Neural cell (in vitro differentiated cells): ENCODE measurements around the gene RPL10A. TPM values are rescaled to one million over a fixed set of nuclear protein-coding genes. Genes with fewer than 3 reads are reported as not detected.

Experiments
- H2AFZ ChIP-seq: fragments of 200-600, 300-800 bp; sonication (generic), shearing (Covaris generic); 2 replicates; pipeline ENCODE4 v1.6.0; 2014; ENCODE audit warnings: low read depth, mild to moderate bottlenecking, antibody characterized with exemption, low read length, moderate library complexity
- H3F3A ChIP-seq: fragments of 200-600 bp; shearing (Covaris generic); 2 replicates; pipeline ENCODE4 v1.6.1; 2016; ENCODE audit warnings: mild to moderate bottlenecking, moderate library complexity, mixed read lengths, antibody characterized with exemption, low read length; ENCODE audit not compliant: insufficient read depth, poor library complexity, severe bottlenecking
- H3K27ac ChIP-seq: fragments of 200-600, 300-800 bp; sonication (generic), shearing (Covaris generic); 2 replicates; pipeline ENCODE4 v1.5.1; 2014; ENCODE audit warnings: mild to moderate bottlenecking, low read length, moderate library complexity
- H3K27me3 ChIP-seq: fragments of 300-800, 200-600 bp; sonication (generic), shearing (Covaris generic); 2 replicates; pipeline ENCODE4 v1.6.0; 2014; ENCODE audit warnings: mild to moderate bottlenecking, low read depth, low read length, moderate library complexity; ENCODE audit not compliant: insufficient read depth
- H3K36me3 ChIP-seq: fragments of 300-800, 200-600 bp; sonication (generic), shearing (Covaris generic); 2 replicates; pipeline ENCODE4 v1.5.1; 2014; ENCODE audit warnings: mild to moderate bottlenecking, antibody characterized with exemption, low read length, moderate library complexity; ENCODE audit not compliant: insufficient read depth
- H3K4me2 ChIP-seq: fragments of 300-800, 200-600 bp; sonication (generic), shearing (Covaris generic); 2 replicates; pipeline ENCODE4 v1.6.0; 2014; ENCODE audit warnings: mild to moderate bottlenecking, low read length
- H3K4me3 ChIP-seq: fragments of 300-800, 200-600 bp; sonication (generic), shearing (Covaris generic); 2 replicates; pipeline ENCODE4 v1.5.1; 2014; ENCODE audit warnings: mild to moderate bottlenecking, low read length, moderate library complexity
- H3K79me2 ChIP-seq: fragments of 200-600 bp; shearing (Covaris generic); replicated peaks from 2 replicates; pipeline ENCODE4 v1.6.0; 2014; ENCODE audit warnings: mild to moderate bottlenecking, low read length, moderate library complexity; ENCODE audit not compliant: insufficient read depth
- H3K9ac ChIP-seq: fragments of 300-800, 200-600 bp; sonication (generic), shearing (Covaris generic); 2 replicates; pipeline ENCODE4 v1.6.1; 2016; ENCODE audit warnings: mild to moderate bottlenecking, low read length, mixed read lengths
- H3K9me2 ChIP-seq: fragments of 200-600 bp; shearing (Covaris generic); 2 replicates; pipeline ENCODE4 v1.6.1; 2016; ENCODE audit warnings: mild to moderate bottlenecking, low read length, mixed read lengths; ENCODE audit not compliant: insufficient read depth
- H3K9me3 ChIP-seq: fragments of 200-600, 300-800 bp; sonication (generic), shearing (Covaris generic); 2 replicates; pipeline ENCODE4 v1.6.1; 2016; ENCODE audit warnings: mild to moderate bottlenecking, mixed run types, low read length, moderate library complexity, mixed read lengths
- H4K20me1 ChIP-seq: fragments of 200-600 bp; shearing (Covaris generic); 2 replicates; pipeline ENCODE4 v1.6.1; 2016; ENCODE audit warnings: mild to moderate bottlenecking, mixed run types; ENCODE audit not compliant: insufficient read depth
- CTCF ChIP-seq: fragments of 450-650 bp; IDR thresholded peaks from 2 replicates; pipeline ENCODE4 v1.5.1; 2014; ENCODE audit warnings: antibody characterized with exemption, mild to moderate bottlenecking, moderate library complexity; ENCODE audit not compliant: poor library complexity, severe bottlenecking
- EP300 ChIP-seq: fragments of 450-650 bp; conservative IDR thresholded peaks from 2 replicates; pipeline ENCODE4 v1.6.1; 2014; ENCODE audit warnings: antibody characterized with exemption, mild to moderate bottlenecking, moderate library complexity; ENCODE audit not compliant: poor library complexity, severe bottlenecking
- EZH2 ChIP-seq: fragments of 200-600, 300-800 bp; shearing (Covaris generic), sonication (generic); IDR thresholded peaks from 2 replicates; pipeline ENCODE4 v1.6.1; 2014; ENCODE audit warnings: antibody characterized with exemption, low read length, borderline replicate concordance, mild to moderate bottlenecking; ENCODE audit not compliant: insufficient read depth, poor library complexity, severe bottlenecking
- MXI1 ChIP-seq: fragments of 450-650 bp; conservative IDR thresholded peaks from 2 replicates; pipeline ENCODE4 v1.6.1; 2014; ENCODE audit warnings: antibody characterized with exemption, mild to moderate bottlenecking; ENCODE audit not compliant: poor library complexity, severe bottlenecking
- POLR2AphosphoS5 ChIP-seq: IDR thresholded peaks from 2 replicates; pipeline ENCODE4 v1.6.1; 2012
- RAD21 ChIP-seq: fragments of 450-650 bp; conservative IDR thresholded peaks from 2 replicates; pipeline ENCODE4 v1.6.1; 2014; ENCODE audit warnings: antibody characterized with exemption, mild to moderate bottlenecking, moderate library complexity
- SMC3 ChIP-seq: fragments of 450-650 bp; conservative IDR thresholded peaks from 2 replicates; pipeline ENCODE4 v1.6.1; 2014; ENCODE audit warnings: antibody characterized with exemption, mild to moderate bottlenecking, moderate library complexity; ENCODE audit not compliant: poor library complexity
- TAF1 ChIP-seq: IDR thresholded peaks from 2 replicates; pipeline ENCODE4 v1.6.1; 2012; ENCODE audit warnings: low read depth
- polyA plus RNA-seq: library from polyadenylated mRNA; depleted of rRNA; stranded (reverse); fragments of >200 nt; gene quantifications from 2 replicates; pipeline ENCODE4 v1.2.3, GENCODE V29; 2014
- TF ChIP-seq, protein P1 (sequence below): IDR thresholded peaks from 2 replicates; pipeline ENCODE4 v1.6.1; 2012; ENCODE audit warnings: borderline replicate concordance

Gene RPL10A
- polyA plus RNA-seq, 1 donor from 2014 or later: 1,049 TPM

DNA sequence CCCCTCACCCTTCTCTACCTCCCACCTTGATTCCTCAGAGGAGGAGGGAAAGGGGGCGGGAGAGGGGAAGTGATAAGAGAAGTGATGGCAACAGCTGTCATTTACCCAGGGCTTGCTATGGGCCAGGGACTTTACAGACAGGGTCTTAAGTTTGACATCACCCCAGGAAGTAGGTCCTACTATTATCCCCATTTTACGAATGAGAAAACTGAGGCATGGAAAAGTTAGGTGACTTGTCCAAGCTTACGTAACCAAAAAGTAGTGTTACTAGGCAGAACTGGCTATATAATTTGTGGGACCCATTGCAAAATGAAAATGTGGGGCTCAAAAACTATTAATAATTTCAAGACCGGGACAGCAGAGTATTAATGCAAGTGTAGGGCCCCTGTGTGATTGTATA lies 26.6 kb upstream of the RPL10A start:
- H3K9ac ChIP-seq: no peak overlapping the region
- H3K36me3 ChIP-seq: no peaks in the 10 kb centered on the region
- TF ChIP-seq TAF1 (no peak), RAD21 (no peak), MXI1 (no peak), CTCF (no peak), SMC3 (no peak), EZH2 (no peak), POLR2AphosphoS5 (no peak), EP300 (no peak)
- TF ChIP-seq, protein P1, sequence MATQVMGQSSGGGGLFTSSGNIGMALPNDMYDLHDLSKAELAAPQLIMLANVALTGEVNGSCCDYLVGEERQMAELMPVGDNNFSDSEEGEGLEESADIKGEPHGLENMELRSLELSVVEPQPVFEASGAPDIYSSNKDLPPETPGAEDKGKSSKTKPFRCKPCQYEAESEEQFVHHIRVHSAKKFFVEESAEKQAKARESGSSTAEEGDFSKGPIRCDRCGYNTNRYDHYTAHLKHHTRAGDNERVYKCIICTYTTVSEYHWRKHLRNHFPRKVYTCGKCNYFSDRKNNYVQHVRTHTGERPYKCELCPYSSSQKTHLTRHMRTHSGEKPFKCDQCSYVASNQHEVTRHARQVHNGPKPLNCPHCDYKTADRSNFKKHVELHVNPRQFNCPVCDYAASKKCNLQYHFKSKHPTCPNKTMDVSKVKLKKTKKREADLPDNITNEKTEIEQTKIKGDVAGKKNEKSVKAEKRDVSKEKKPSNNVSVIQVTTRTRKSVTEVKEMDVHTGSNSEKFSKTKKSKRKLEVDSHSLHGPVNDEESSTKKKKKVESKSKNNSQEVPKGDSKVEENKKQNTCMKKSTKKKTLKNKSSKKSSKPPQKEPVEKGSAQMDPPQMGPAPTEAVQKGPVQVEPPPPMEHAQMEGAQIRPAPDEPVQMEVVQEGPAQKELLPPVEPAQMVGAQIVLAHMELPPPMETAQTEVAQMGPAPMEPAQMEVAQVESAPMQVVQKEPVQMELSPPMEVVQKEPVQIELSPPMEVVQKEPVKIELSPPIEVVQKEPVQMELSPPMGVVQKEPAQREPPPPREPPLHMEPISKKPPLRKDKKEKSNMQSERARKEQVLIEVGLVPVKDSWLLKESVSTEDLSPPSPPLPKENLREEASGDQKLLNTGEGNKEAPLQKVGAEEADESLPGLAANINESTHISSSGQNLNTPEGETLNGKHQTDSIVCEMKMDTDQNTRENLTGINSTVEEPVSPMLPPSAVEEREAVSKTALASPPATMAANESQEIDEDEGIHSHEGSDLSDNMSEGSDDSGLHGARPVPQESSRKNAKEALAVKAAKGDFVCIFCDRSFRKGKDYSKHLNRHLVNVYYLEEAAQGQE: no peak

DNA sequence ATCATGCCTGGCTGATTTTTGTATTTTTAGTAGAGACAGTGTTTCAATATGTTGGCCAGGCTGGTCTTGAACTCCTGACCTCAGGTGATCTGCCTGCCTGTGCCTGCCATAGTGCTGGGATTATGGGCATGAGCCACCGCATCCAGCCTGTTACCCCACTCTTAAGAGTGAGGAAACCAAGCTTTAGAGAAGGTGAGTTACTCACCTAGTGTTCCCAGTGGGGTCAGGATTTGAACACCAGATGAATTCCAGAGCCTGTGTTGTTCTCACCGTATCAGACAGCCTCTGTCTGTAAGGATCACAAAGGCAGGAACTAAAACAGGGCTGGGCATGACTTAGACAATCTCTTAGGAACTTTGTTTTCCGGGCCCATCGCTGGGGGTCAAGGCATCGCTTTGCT lies 25.5 kb upstream of the RPL10A start:
- H3K36me3 ChIP-seq: no peaks in the 10 kb centered on the region
- H3K27me3 ChIP-seq: no peaks in the 10 kb centered on the region
- H3F3A ChIP-seq: no peaks in the 10 kb centered on the region
- H3K9me3 ChIP-seq: no peaks in the 10 kb centered on the region
- no peaks in the 10 kb centered on the region for H4K20me1 ChIP-seq
- no peak overlapping the region for H3K4me3 ChIP-seq
- no peak for TF ChIP-seq CTCF
- TF ChIP-seq EP300: no peak
- TF ChIP-seq MXI1: no peak
- no peak for TF ChIP-seq RAD21
- TF ChIP-seq TAF1: no peak
- TF ChIP-seq, protein P1: no peak
- no peak for TF ChIP-seq POLR2AphosphoS5
- no peak for TF ChIP-seq SMC3
- no peak for TF ChIP-seq EZH2
- H3K4me2 ChIP-seq: no peak overlapping the region
- H3K9me2 ChIP-seq: no peaks in the 10 kb centered on the region
- H3K27ac ChIP-seq: no peak overlapping the region
- no peak overlapping the region for H3K9ac ChIP-seq
- no peak overlapping the region for H2AFZ ChIP-seq
- no peaks in the 10 kb centered on the region for H3K79me2 ChIP-seq

More for the DNA sequence above, 26.6 kb upstream of the RPL10A start:
- H3K27ac ChIP-seq: no peak overlapping the region
- H3K79me2 ChIP-seq: no peaks in the 10 kb centered on the region
- H2AFZ ChIP-seq: no peak overlapping the region
- H3K9me2 ChIP-seq: no peaks in the 10 kb centered on the region
- H3F3A ChIP-seq: no peaks in the 10 kb centered on the region
- H3K4me2 ChIP-seq: no peak overlapping the region
- H3K9me3 ChIP-seq: no peaks in the 10 kb centered on the region
- H3K27me3 ChIP-seq: no peaks in the 10 kb centered on the region
- H4K20me1 ChIP-seq: no peaks in the 10 kb centered on the region
- H3K4me3 ChIP-seq: no peak overlapping the region
